ENCODE results near the gene IL13RA1. TPM values are rescaled to one million over a fixed set of nuclear protein-coding genes. Genes with fewer than 3 reads are reported as not detected.

IL13RA1 gene
- polyA plus RNA-seq, 2 of the 4 experiments (the other 2 are of a cell fraction) = 51.1 to 86.8 TPM

GRCh38 chrX:118726396-118726795 is 1.0 kb upstream of the IL13RA1 start:
- Histone ChIP-seq H3K4me3 (peak overlapping the region; percentile 94), H3K4me1 (peaks cover 45% of the 10 kb centered on the region), H3K27ac (peak overlapping the region; percentile 98 to 100), H3K9me3 (no peaks in the 10 kb centered on the region), H3K4me2 (peak overlapping the region; percentile 89)
- peak in 1 of 2 experiments; percentile 1; a peak in 2 of 6 replicates for ATAC-seq
- POLR2A ChIA-PET = interaction anchor here (0.5 to 1.6 kb wide), 2 partner anchors 25 to 82 kb away, joined by 3 to 5 read pairs; no protein-coding TSS in a partner anchor
- 58% methylated on average over 3 of the region's 3 CpGs for WGBS (ENCODE audit: missing lambda C conversion rate)
- peak; percentile 54 for FAIRE-seq
- TF ChIP-seq E2F6 (IDR thresholded peaks at IDR 0.05; ENCODE audit: borderline replicate concordance, low read depth) (no peak), SREBF2 (IDR thresholded peaks at IDR 0.05) (no peak), HOXB13 (CRISPR knock-in tag; IDR thresholded peaks at IDR 0.05; ENCODE audit: low read depth) (no peak), ZSCAN20 (CRISPR knock-in tag; IDR thresholded peaks at IDR 0.05) (no peak), CBX2 (IDR thresholded peaks at IDR 0.05; ENCODE audit: borderline replicate concordance, low read depth) (no peak), BHLHE40 (IDR thresholded peaks at IDR 0.05; ENCODE audit: low read depth, low read length) (no peak), GATA3 (IDR thresholded peaks at IDR 0.05; ENCODE audit: borderline replicate concordance) (no peak), RAD21 (conservative IDR thresholded peaks at IDR 0.05 in 1 of 2, IDR thresholded peaks at IDR 0.05 in 1 of 2) (no peak), NPAS2 (CRISPR knock-in tag; IDR thresholded peaks at IDR 0.05; ENCODE audit: borderline replicate concordance) (no peak), MYC (IDR thresholded peaks at IDR 0.05; ENCODE audit: borderline replicate concordance, low read length) (no peak), NR3C1 (IDR thresholded peaks at IDR 0.05) (no peak), ATOH8 (CRISPR knock-in tag; IDR thresholded peaks at IDR 0.05; ENCODE audit: low read depth) (no peak)
- DNase-seq (ENCODE audit: low read depth in 1 of 2, low spot score in 1 of 2) = no peak
- CTCF ChIA-PET = interaction anchor here (0.8 to 1.6 kb wide), 2 partner anchors 9 to 40 kb away, joined by 3 to 7 read pairs; no protein-coding TSS in a partner anchor

- Histone ChIP-seq H3K4me2 (peak overlapping the region; percentile 85), H3K27ac (peak overlapping the region; percentile 98 to 100), H3K9me3 (peaks cover under 1% of the 10 kb centered on the region; the same call in 1 of the 3 replicates), H3K4me1 (peaks cover 49% of the 10 kb centered on the region), H3K4me3 (peak overlapping the region; percentile 94)
- WGBS (ENCODE audit: missing lambda C conversion rate) = 2% methylated on average over 13 of the region's 73 CpGs
- ATAC-seq (peak; percentile 10 to 36), DNase-seq (ENCODE audit: low read depth in 1 of 2, low spot score in 1 of 2) (peak in 1 of 2 experiments; percentile 22), FAIRE-seq (no peak)
- ChIA-PET CTCF (interaction anchor here (0.8 to 3.8 kb wide), 4 partner anchors 10 to 127 kb away, joined by 3 to 20 read pairs (median 5); no protein-coding TSS in a partner anchor), POLR2A (interaction anchor here (1.1 to 1.6 kb wide), 2 partner anchors 16 to 83 kb away, joined by 3 to 5 read pairs; no protein-coding TSS in a partner anchor)
- TF ChIP-seq JUN (IDR thresholded peaks at IDR 0.05) (peak in 1 of 2 experiments; percentile 6; a peak in 2 of 5 replicates), RAD21 (conservative IDR thresholded peaks at IDR 0.05 in 1 of 2, IDR thresholded peaks at IDR 0.05 in 1 of 2) (0 out of 5 replicates have a peak, but pooled peaks of 1 of the 2 experiments have one; percentile 8), PHF8 (IDR thresholded peaks at IDR 0.05; ENCODE audit: borderline replicate concordance, low read depth) (peak; percentile 73; the same call in 1 of the 2 replicates), HOXB13 (CRISPR knock-in tag; IDR thresholded peaks at IDR 0.05; ENCODE audit: low read depth) (no peak), MAX (IDR thresholded peaks at IDR 0.05) (peak; percentile 27; the same call in 1 of the 2 replicates), MAZ (IDR thresholded peaks at IDR 0.05; ENCODE audit: borderline replicate concordance, low read depth, low read length) (no peak), ESRRA (IDR thresholded peaks at IDR 0.05; ENCODE audit: borderline replicate concordance, low read length) (no peak)
Measured at GRCh38 chrX:118727686-118728339, 407 bp downstream of the IL13RA1 start.

GRCh38 chrX:118729042-118729652 is 1.7 kb downstream of the IL13RA1 start:
- Histone ChIP-seq H3K4me2 (peak overlapping the region; percentile 85), H3K4me3 (no peak overlapping the region; the same call in 2 of the 3 replicates), H3K4me1 (peaks cover 49% of the 10 kb centered on the region), H3K27ac (peak overlapping the region in 1 of 2 experiments; percentile 100; a peak in 2 of 6 replicates), H3K9me3 (peaks cover 11% of the 10 kb centered on the region; the same call in 1 of the 3 replicates)
- ChIA-PET CTCF (interaction anchor here (0.7 to 3.8 kb wide), 3 partner anchors 14 to 85 kb away, joined by 3 to 20 read pairs (median 3); no protein-coding TSS in a partner anchor), POLR2A (interaction anchor here (0.6 kb wide), 1 partner anchor 66 kb away, joined by 4 read pairs; no protein-coding TSS in a partner anchor)
- no peak for FAIRE-seq
- no peak for ATAC-seq
- no peak for DNase-seq (ENCODE audit: low read depth in 1 of 2, low spot score in 1 of 2)
- TF ChIP-seq ESRRA (IDR thresholded peaks at IDR 0.05; ENCODE audit: borderline replicate concordance, low read length) (no peak), CHD2 (IDR thresholded peaks at IDR 0.05; ENCODE audit: low read length, partially characterized antibody) (no peak), BCL3 (IDR thresholded peaks at IDR 0.05) (no peak), FOXS1 (CRISPR knock-in tag; IDR thresholded peaks at IDR 0.05) (no peak), HDAC2 (IDR thresholded peaks at IDR 0.05) (no peak), RCOR1 (IDR thresholded peaks at IDR 0.05; ENCODE audit: low read depth, low read length) (no peak), SREBF2 (IDR thresholded peaks at IDR 0.05) (no peak), PBX3 (IDR thresholded peaks at IDR 0.05) (no peak), RARB (CRISPR knock-in tag; IDR thresholded peaks at IDR 0.05) (no peak)
- 94% methylated on average over 3 of the region's 3 CpGs for WGBS (ENCODE audit: missing lambda C conversion rate)

All from A549 (cell line).